Smooth muscle cell (in vitro differentiated cells): Measurements from ENCODE around the gene NCOA1. TPM values are rescaled to one million over a fixed set of nuclear protein-coding genes. Genes with fewer than 3 reads are reported as not detected.

Source experiments
- DNase-seq: peaks from one replicate; lab custom pipeline; 2025; ENCODE audit not compliant: unreplicated experiment; lab: John Stamatoyannopoulos, UW
- H2AFZ ChIP-seq: fragments of 200-600 bp; sonication (generic); 2 replicates; pipeline ENCODE4 v1.6.0; 2016; ENCODE audit warnings: antibody characterized with exemption, low read depth, mild to moderate bottlenecking
- H3F3A ChIP-seq: fragments of 200-600 bp; sonication (generic); 2 replicates; pipeline ENCODE4 v1.6.0; 2017; ENCODE audit warnings: antibody characterized with exemption, low read depth
- H3K27ac ChIP-seq: fragments of 200-600 bp; sonication (generic); 2 replicates; pipeline ENCODE4 v1.5.1; 2016; ENCODE audit warnings: low read depth, mild to moderate bottlenecking
- H3K27me3 ChIP-seq: fragments of 200-600 bp; sonication (generic); 2 replicates; pipeline ENCODE4 v1.6.1; 2016; ENCODE audit warnings: low read depth, mild to moderate bottlenecking
- H3K36me3 ChIP-seq: fragments of 200-600 bp; sonication (generic); 2 replicates; pipeline ENCODE4 v1.5.1; 2016; ENCODE audit warnings: low read depth
- H3K4me1 ChIP-seq: fragments of 200-600 bp; sonication (generic); 2 replicates; pipeline ENCODE4 v1.5.1; 2016; ENCODE audit warnings: low read depth
- H3K4me2 ChIP-seq: fragments of 200-600 bp; sonication (generic); 2 replicates; pipeline ENCODE4 v1.6.0; 2016; ENCODE audit warnings: mild to moderate bottlenecking
- H3K4me3 ChIP-seq: fragments of 200-600 bp; sonication (generic); 2 replicates; pipeline ENCODE4 v1.5.1; 2016; ENCODE audit warnings: mild to moderate bottlenecking
- H3K79me2 ChIP-seq: fragments of 200-600 bp; sonication (generic); 2 replicates; pipeline ENCODE4 v1.6.0; 2016; ENCODE audit warnings: low read depth, mild to moderate bottlenecking
- H3K9ac ChIP-seq: fragments of 200-600 bp; sonication (generic); 2 replicates; pipeline ENCODE4 v1.6.0; 2016; ENCODE audit warnings: low read depth
- H3K9me3 ChIP-seq: fragments of 200-600 bp; sonication (generic); replicated peaks from 2 replicates; pipeline ENCODE4 v1.5.1; 2016; ENCODE audit warnings: low read depth
- H4K20me1 ChIP-seq: fragments of 200-600 bp; sonication (generic); 2 replicates; pipeline ENCODE4 v1.6.0; 2016; ENCODE audit warnings: low read depth
- CTCF ChIP-seq: fragments of 200-600 bp; sonication (generic); IDR thresholded peaks from 2 replicates; pipeline ENCODE4 v1.5.1; 2017; ENCODE audit warnings: borderline replicate concordance, mild to moderate bottlenecking, antibody characterized with exemption; ENCODE audit not compliant: insufficient read depth, poor library complexity, severe bottlenecking
- WGBS: methylation state at CpG from one replicate; pipeline ENCODE4 v1.1.7; 2016; ENCODE audit warnings: low lambda C conversion rate; 5-methylcytosine and 5-hydroxymethylcytosine counted together
- polyA plus RNA-seq: library from polyadenylated mRNA; unstranded; fragments of >200 nt; fragmentation: Nextera tagmentation; extraction: Ambion mirVana; gene quantifications from 2 replicates; pipeline ENCODE4 v1.2.1, GENCODE V29; 2016
- total RNA-seq: library from RNA; depleted of rRNA; stranded (reverse); fragments of >200 nt; gene quantifications from 2 replicates; pipeline ENCODE4 v1.2.3, GENCODE V29; 2014

The NCOA1 gene
- total and polyA plus RNA-seq, 2 experiments from 2014 or later, result 8.5 to 21.0 TPM

GRCh38 chr2:24815171-24815570 is 324.1 kb downstream of the NCOA1 start:
- Histone ChIP-seq H3K27me3 (no peaks in the 10 kb centered on the region), H3K4me1 (no peaks in the 10 kb centered on the region), H3K36me3 (no peaks in the 10 kb centered on the region), H3K4me3 (no peak overlapping the region), H3K4me2 (no peak overlapping the region), H3K9me3 (no peaks in the 10 kb centered on the region), H3K79me2 (peaks cover 25% of the 10 kb centered on the region), H3K9ac (no peak overlapping the region), H3F3A (peaks cover 9% of the 10 kb centered on the region), H2AFZ (no peak overlapping the region), H4K20me1 (no peaks in the 10 kb centered on the region), H3K27ac (no peak overlapping the region)
- 99% methylated on average over 4 of the region's 4 CpGs for WGBS
- TF ChIP-seq CTCF, result no peak
- no peak for DNase-seq

GRCh38 chr2:24816404-24816803 is 325.4 kb downstream of the NCOA1 start:
- 96% methylated on average over 6 of the region's 6 CpGs for WGBS
- peaks cover 17% of the 10 kb centered on the region for H3K79me2 ChIP-seq
- H3K4me1 ChIP-seq, result no peaks in the 10 kb centered on the region
- H3K4me3 ChIP-seq, result no peak overlapping the region
- H3K27ac ChIP-seq, result peak overlapping the region; percentile 68
- peak overlapping the region; percentile 10 for H3K4me2 ChIP-seq
- no peak for DNase-seq
- H3K9ac ChIP-seq, result no peak overlapping the region
- no peak overlapping the region for H2AFZ ChIP-seq
- H4K20me1 ChIP-seq, result no peaks in the 10 kb centered on the region
- no peak for TF ChIP-seq CTCF
- no peaks in the 10 kb centered on the region for H3K27me3 ChIP-seq
- H3K36me3 ChIP-seq, result no peaks in the 10 kb centered on the region
- H3F3A ChIP-seq, result peaks cover 9% of the 10 kb centered on the region
- H3K9me3 ChIP-seq, result no peaks in the 10 kb centered on the region

DNA sequence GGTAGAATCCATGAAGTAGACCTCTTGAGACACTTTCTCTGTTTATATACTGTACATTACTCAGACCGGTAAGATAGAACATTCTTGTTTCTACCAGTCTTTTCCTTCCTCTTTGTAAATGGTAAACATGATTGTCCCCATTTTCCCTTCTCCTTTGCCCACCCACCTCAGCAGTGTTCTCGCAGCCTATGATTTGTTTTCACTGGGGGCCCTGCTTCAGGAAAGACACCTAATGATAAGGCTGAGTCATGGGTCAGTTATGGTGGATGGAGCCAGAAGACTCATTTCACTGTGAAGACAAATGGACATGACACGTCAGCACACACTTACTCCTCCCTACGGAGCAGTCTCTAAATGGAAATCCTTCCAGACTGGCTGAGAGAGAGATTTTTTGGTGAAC is 325.8 kb downstream of the NCOA1 start:
- H3K4me3 ChIP-seq, result no peak overlapping the region
- H3K4me1 ChIP-seq, result peaks cover 4% of the 10 kb centered on the region
- peaks cover 9% of the 10 kb centered on the region for H3F3A ChIP-seq
- H4K20me1 ChIP-seq, result no peaks in the 10 kb centered on the region
- H3K27ac ChIP-seq, result peak overlapping the region; percentile 68
- 30% methylated on average over 4 of the region's 4 CpGs for WGBS
- H3K9ac ChIP-seq, result no peak overlapping the region
- H3K27me3 ChIP-seq, result no peaks in the 10 kb centered on the region
- no peak overlapping the region for H2AFZ ChIP-seq
- H3K36me3 ChIP-seq, result no peaks in the 10 kb centered on the region
- no peak for DNase-seq
- H3K9me3 ChIP-seq, result no peaks in the 10 kb centered on the region
- H3K79me2 ChIP-seq, result peaks cover 12% of the 10 kb centered on the region
- H3K4me2 ChIP-seq, result peak overlapping the region; percentile 10
- TF ChIP-seq CTCF, result no peak

DNA sequence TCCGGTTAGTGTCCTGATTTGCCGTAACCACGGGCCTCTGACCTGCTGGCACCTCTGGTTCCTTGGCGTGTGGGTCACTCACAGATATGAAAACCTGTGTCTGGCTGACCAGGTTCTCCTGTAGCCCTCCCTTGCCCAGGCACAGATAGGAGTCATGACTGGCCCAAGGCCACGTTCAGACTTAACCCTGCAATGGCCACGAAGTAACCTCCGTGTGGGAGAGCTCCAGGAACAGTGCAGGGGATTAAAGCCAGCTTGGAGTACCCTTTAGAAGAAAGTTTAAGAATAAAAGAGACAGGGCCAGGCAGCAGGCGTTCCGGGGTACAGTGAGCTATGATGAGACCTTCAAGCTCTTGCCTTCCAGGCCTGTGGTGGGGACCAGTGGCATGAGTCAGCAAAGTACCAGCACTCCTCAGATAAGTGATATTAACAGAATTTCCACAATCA is 327.7 kb downstream of the NCOA1 start:
- H3K4me1 ChIP-seq, result peaks cover 9% of the 10 kb centered on the region
- no peak for DNase-seq
- H3K4me3 ChIP-seq, result no peak overlapping the region
- H3K9ac ChIP-seq, result no peak overlapping the region
- no peaks in the 10 kb centered on the region for H3K79me2 ChIP-seq
- no peak overlapping the region for H3K4me2 ChIP-seq
- H3K9me3 ChIP-seq, result no peaks in the 10 kb centered on the region
- no peaks in the 10 kb centered on the region for H3K36me3 ChIP-seq
- H4K20me1 ChIP-seq, result no peaks in the 10 kb centered on the region
- no peak overlapping the region for H3K27ac ChIP-seq
- no peak overlapping the region for H2AFZ ChIP-seq
- no peaks in the 10 kb centered on the region for H3K27me3 ChIP-seq
- WGBS, result 77% methylated on average over 9 of the region's 9 CpGs
- TF ChIP-seq CTCF, result no peak
- H3F3A ChIP-seq, result peaks cover 9% of the 10 kb centered on the region
